OCI-LY3 (cell line): ENCODE data around the gene HIBADH.
"Not testable (repeated sequence)": the region's sequence is repeated elsewhere in the genome, so short reads cannot be mapped to it uniquely, and the experiment has no call there.

ENCODE experiments used
- H2AFZ ChIP-seq: fragments of 200-600, 300-600 bp; shearing (Covaris generic); 2 replicates; pipeline ENCODE4 v1.6.0; 2014; ENCODE audit warnings: antibody characterized with exemption, low read depth, low read length
- H3K27ac ChIP-seq: fragments of 200-600, 300-600 bp; sonication (generic); 2 replicates; pipeline ENCODE4 v1.5.1; 2014; ENCODE audit warnings: mild to moderate bottlenecking, low read length, moderate library complexity, mixed read lengths
- H3K27me3 ChIP-seq: fragments of 200-600, 300-600 bp; sonication (generic); 2 replicates; pipeline ENCODE4 v1.6.1; 2014; ENCODE audit warnings: low read depth, low read length, mixed read lengths
- H3K36me3 ChIP-seq: fragments of 200-600, 300-600 bp; sonication (generic); replicated peaks from 2 replicates; pipeline ENCODE3; 2014; ENCODE audit warnings: low read depth, low read length, mixed read lengths
- H3K4me1 ChIP-seq: fragments of 300-600, 200-600 bp; sonication (generic); 2 replicates; pipeline ENCODE4 v1.6.1; 2014; ENCODE audit warnings: low read length, mixed read lengths
- H3K4me2 ChIP-seq: fragments of 200-600, 300-600 bp; sonication (generic); 2 replicates; pipeline ENCODE4 v1.6.1; 2014; ENCODE audit warnings: low read length, mixed read lengths
- H3K4me3 ChIP-seq: fragments of 300-600, 200-600 bp; sonication (generic); 2 replicates; pipeline ENCODE4 v1.5.1; 2014; ENCODE audit warnings: antibody characterized with exemption, mild to moderate bottlenecking, low read length, moderate library complexity
- H3K79me2 ChIP-seq: fragments of 300-600, 200-600 bp; shearing (Covaris generic); 2 replicates; pipeline ENCODE4 v1.6.1; 2014; ENCODE audit warnings: mild to moderate bottlenecking, low read length, mixed read lengths
- H3K9ac ChIP-seq: fragments of 300-600, 200-600 bp; shearing (Covaris generic); 2 replicates; pipeline ENCODE4 v1.6.0; 2014; ENCODE audit warnings: mild to moderate bottlenecking, low read length, moderate library complexity
- H3K9me3 ChIP-seq: fragments of 200-600, 300-600 bp; shearing (Covaris generic); 2 replicates; pipeline ENCODE4 v1.6.1; 2014; ENCODE audit warnings: low read length, mixed read lengths; ENCODE audit not compliant: insufficient read depth
- H4K20me1 ChIP-seq: fragments of 200-600, 300-600 bp; sonication (generic); 2 replicates; pipeline ENCODE4 v1.6.1; 2016; ENCODE audit warnings: low read length, mixed read lengths; ENCODE audit not compliant: insufficient read depth
- CTCF ChIP-seq: fragments of 200-600, 300-600 bp; sonication (generic); IDR thresholded peaks from 2 replicates; pipeline ENCODE4 v1.5.1; 2014; ENCODE audit warnings: antibody characterized with exemption, low read length, low read depth
- EZH2phosphoT487 ChIP-seq: fragments of 200-600 bp; shearing (Covaris generic); IDR thresholded peaks from 2 replicates; pipeline ENCODE4 v1.6.1; 2018; ENCODE audit warnings: antibody characterized with exemption, mixed run types, low read depth

The HIBADH gene

GRCh38 chr7:27642271-27642670 lies 20.4 kb downstream of the HIBADH start:
- H3K9me3 ChIP-seq: no peaks in the 10 kb centered on the region
- H3K27me3 ChIP-seq: no peaks in the 10 kb centered on the region
- H2AFZ ChIP-seq: no peak overlapping the region
- no peak overlapping the region for H3K27ac ChIP-seq
- peaks cover 6% of the 10 kb centered on the region for H3K4me1 ChIP-seq
- TF ChIP-seq EZH2phosphoT487 (no peak), CTCF (no peak)
- no peak overlapping the region for H3K9ac ChIP-seq
- H3K36me3 ChIP-seq: no peaks in the 10 kb centered on the region
- H3K4me2 ChIP-seq: no peak overlapping the region
- H4K20me1 ChIP-seq: no peaks in the 10 kb centered on the region
- H3K79me2 ChIP-seq: no peaks in the 10 kb centered on the region
- no peak overlapping the region for H3K4me3 ChIP-seq

DNA sequence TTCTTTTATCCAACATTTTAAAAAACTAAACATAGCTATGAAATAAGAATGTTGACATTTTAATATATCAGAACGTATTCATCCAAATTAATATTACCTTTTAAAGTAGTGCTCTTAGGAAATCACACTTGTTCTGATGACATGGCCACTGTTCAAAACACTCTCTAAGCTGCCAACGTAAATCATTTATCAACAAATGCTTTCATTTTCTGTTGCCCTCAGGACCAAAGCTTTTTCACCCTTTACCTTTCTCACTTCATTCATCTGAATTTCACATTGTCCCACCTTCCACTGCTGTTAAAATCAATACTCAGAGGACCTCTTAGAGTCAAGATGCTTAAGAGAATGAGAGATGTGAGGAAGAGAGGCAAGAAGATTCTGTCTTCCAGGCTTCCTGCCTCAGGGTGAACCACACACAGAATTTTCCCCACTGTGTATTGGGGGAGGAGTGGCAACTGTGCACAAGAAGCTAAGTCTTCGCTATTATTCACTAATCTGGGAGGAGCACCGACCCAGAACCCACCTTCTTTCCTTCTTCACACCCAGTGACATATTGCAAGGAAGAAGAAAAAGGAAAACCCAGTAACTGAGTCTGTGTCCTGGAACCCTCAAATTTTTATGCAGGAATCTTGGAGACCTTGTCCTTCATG lies 21.0 kb downstream of the HIBADH start:
- Histone ChIP-seq H3K27me3 (no peaks in the 10 kb centered on the region), H3K27ac (no peak overlapping the region), H2AFZ (no peak overlapping the region), H3K79me2 (no peaks in the 10 kb centered on the region), H3K4me3 (no peak overlapping the region), H3K4me2 (no peak overlapping the region), H3K9ac (no peak overlapping the region), H3K9me3 (no peaks in the 10 kb centered on the region), H3K4me1 (peaks cover 6% of the 10 kb centered on the region), H3K36me3 (no peaks in the 10 kb centered on the region), H4K20me1 (no peaks in the 10 kb centered on the region)
- TF ChIP-seq CTCF (no peak), EZH2phosphoT487 (no peak)

DNA sequence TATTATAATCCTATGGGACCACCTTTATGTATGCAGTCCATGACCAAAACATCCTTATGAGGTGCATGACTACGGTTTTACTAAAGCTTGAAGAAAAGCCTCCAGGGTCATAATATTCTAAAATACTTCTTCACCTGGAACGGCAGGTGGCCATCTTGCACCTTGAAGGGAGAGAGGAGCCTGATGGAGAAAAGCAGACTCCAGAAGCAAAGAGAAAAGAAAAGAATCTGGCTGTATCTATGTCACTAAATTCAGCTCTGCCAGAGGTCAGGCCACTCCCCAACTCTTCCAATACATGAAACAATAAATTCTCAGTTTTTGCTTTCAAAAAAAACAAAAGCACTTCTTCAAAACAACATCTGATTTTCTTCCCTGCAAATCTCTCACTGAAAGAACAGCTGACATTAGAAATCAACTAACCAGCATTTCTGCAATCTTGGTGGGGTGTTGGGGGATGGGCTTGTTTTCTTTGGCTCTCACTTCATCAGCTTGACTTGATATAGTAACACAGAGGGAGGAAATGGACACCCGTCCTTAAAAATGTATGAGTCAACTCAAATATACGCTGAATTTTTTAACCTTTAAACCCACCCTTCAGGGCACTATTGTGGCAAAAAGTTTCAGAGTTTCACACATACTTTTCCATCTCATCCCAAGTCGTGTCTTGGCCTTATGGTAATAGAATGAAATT lies 21.7 kb downstream of the HIBADH start:
- Histone ChIP-seq H3K9me3 (no peaks in the 10 kb centered on the region), H3K27ac (no peak overlapping the region), H3K79me2 (no peaks in the 10 kb centered on the region), H3K4me1 (peaks cover 6% of the 10 kb centered on the region), H3K4me2 (no peak overlapping the region), H3K36me3 (no peaks in the 10 kb centered on the region), H3K9ac (no peak overlapping the region), H3K4me3 (no peak overlapping the region), H3K27me3 (no peaks in the 10 kb centered on the region), H4K20me1 (no peaks in the 10 kb centered on the region), H2AFZ (no peak overlapping the region)
- TF ChIP-seq CTCF (0 out of 2 replicates have a peak, but pooled peaks have one; percentile 5), EZH2phosphoT487 (no peak)

- H3K36me3 ChIP-seq: no peaks in the 10 kb centered on the region
- H3K27ac ChIP-seq: no peak overlapping the region
These were observed 22.8 kb downstream of the HIBADH start for GRCh38 chr7:27639851-27640250.

DNA sequence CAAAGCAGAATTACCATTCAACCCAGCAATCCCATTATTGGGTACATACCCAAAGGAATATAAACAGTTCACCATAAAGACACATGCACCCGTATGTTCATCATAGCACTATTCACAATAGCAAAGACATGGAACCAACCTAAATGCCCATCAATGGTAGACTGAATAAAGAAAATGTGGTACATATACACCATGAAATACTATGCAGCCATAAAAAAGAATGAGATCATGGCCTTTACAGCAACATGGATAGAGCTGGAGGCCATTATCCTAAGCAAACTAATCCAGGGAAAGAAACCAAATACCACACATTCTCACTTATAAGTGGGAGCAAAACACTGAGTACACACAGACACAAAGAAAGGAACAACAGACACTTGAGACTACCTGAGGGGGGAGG lies 23.6 kb downstream of the HIBADH start:
- H3K4me3 ChIP-seq, H3K4me2 ChIP-seq, H3K4me1 ChIP-seq, H3K9me3 ChIP-seq, H2AFZ ChIP-seq, H4K20me1 ChIP-seq, H3K27ac ChIP-seq, H3K79me2 ChIP-seq, H3K27me3 ChIP-seq, H3K9ac ChIP-seq, H3K36me3 ChIP-seq: not testable (repeated sequence)

More at GRCh38 chr7:27639851-27640250, 22.8 kb downstream of the HIBADH start:
- H3K4me3 ChIP-seq: no peak overlapping the region
- no peak overlapping the region for H2AFZ ChIP-seq
- no peaks in the 10 kb centered on the region for H3K27me3 ChIP-seq
- H3K79me2 ChIP-seq: no peaks in the 10 kb centered on the region
- H3K4me1 ChIP-seq: peaks cover 6% of the 10 kb centered on the region
- no peaks in the 10 kb centered on the region for H4K20me1 ChIP-seq
- TF ChIP-seq CTCF (no peak), EZH2phosphoT487 (no peak)
- H3K4me2 ChIP-seq: no peak overlapping the region
- no peaks in the 10 kb centered on the region for H3K9me3 ChIP-seq
- no peak overlapping the region for H3K9ac ChIP-seq
